GM20000 (cell line): ENCODE data around the gene HOXA6.

Source experiments
- DNase-seq: peaks from one replicate; pipeline ENCODE4 v3.0.0; 2012; ENCODE audit warnings: low spot score
- CTCF ChIP-seq: IDR thresholded peaks from 2 replicates; pipeline ENCODE4 v1.5.1; 2012; ENCODE audit warnings: mild to moderate bottlenecking, control low read depth; ENCODE audit errors: extremely low read depth, missing control alignments

Gene HOXA6

GRCh38 chr7:27111042-27111750 is 36.4 kb downstream of the HOXA6 start:
- DNase-seq, result no peak
- no peak for TF ChIP-seq CTCF

GRCh38 chr7:27110186-27111031 is 37.2 kb downstream of the HOXA6 start:
- DNase-seq, result no peak
- no peak for TF ChIP-seq CTCF

GRCh38 chr7:27109466-27110185 is 37.9 kb downstream of the HOXA6 start:
- TF ChIP-seq CTCF, result no peak
- no peak for DNase-seq

- no peak for TF ChIP-seq CTCF
- no peak for DNase-seq
These were observed 39.0 kb downstream of the HOXA6 start for GRCh38 chr7:27108390-27109127.

GRCh38 chr7:27107391-27108381 is 39.9 kb downstream of the HOXA6 start:
- TF ChIP-seq CTCF, result no peak
- no peak for DNase-seq

- no peak for TF ChIP-seq CTCF
- no peak for DNase-seq
These were observed 40.7 kb downstream of the HOXA6 start for GRCh38 chr7:27106901-27107240.
